H1 (cell line): ENCODE results near the gene CUEDC2. TPM values are rescaled to one million over a fixed set of nuclear protein-coding genes. Genes with fewer than 3 reads are reported as not detected.

Experiments used
- CTCF ChIA-PET: fragments of 300-600 bp; sonication (Branson Sonifier 250); formaldehyde crosslinking; loops from one replicate; lab custom pipeline; 2021; ENCODE audit not compliant: partially characterized antibody; lab: Charles Lee
- POLR2A ChIA-PET: fragments of 300-600 bp; sonication (Branson Sonifier 250); formaldehyde crosslinking; loops from one replicate; lab custom pipeline; 2021; ENCODE audit warnings: inconsistent platforms; ENCODE audit not compliant: partially characterized antibody; lab: Charles Lee
- DNase-seq, 2 experiments: peaks; one replicate each; pipeline versions ENCODE4 v3.0.0 to v3.0.0-alpha.2; 2010 to 2022; ENCODE audit warnings: low spot score in 2 of 2, low read depth in 1 of 2, mixed read lengths in 1 of 2
- FAIRE-seq: peaks from 2 replicates; lab custom pipeline; 2011; peaks lifted over from hg19 to GRCh38; lab: Jason Lieb, UNC
- H2AFZ ChIP-seq: 2 replicates; pipeline ENCODE4 v1.8.1; 2012; ENCODE audit warnings: low read length, inconsistent platforms
- H2AK5ac ChIP-seq: 2 replicates; pipeline ENCODE4 v1.6.1; 2013; ENCODE audit warnings: low read depth, low read length
- H2BK120ac ChIP-seq: replicated peaks from 2 replicates; pipeline ENCODE3; 2013; ENCODE audit warnings: low read depth, low read length, inconsistent platforms
- H2BK12ac ChIP-seq: 2 replicates; pipeline ENCODE4 v1.6.1; 2013; ENCODE audit warnings: low read depth, low read length
- H2BK15ac ChIP-seq: 2 replicates; pipeline ENCODE4 v1.6.1; 2013; ENCODE audit warnings: low read length
- H2BK20ac ChIP-seq: 2 replicates; pipeline ENCODE4 v1.6.1; 2013; ENCODE audit warnings: low read length
- H2BK5ac ChIP-seq: 2 replicates; pipeline ENCODE4 v1.6.1; 2013; ENCODE audit warnings: low read depth, low read length
- H3K14ac ChIP-seq: 2 replicates; pipeline ENCODE4 v1.6.1; 2013; ENCODE audit warnings: inconsistent platforms; ENCODE audit not compliant: insufficient read length
- H3K18ac ChIP-seq: 2 replicates; pipeline ENCODE4 v1.6.1; 2013; ENCODE audit warnings: low read length; ENCODE audit errors: extremely low read depth
- H3K23ac ChIP-seq: 2 replicates; pipeline ENCODE4 v1.6.1; 2013; ENCODE audit warnings: inconsistent platforms; ENCODE audit not compliant: insufficient read length
- H3K23me2 ChIP-seq: 2 replicates; pipeline ENCODE4 v1.6.1; 2013; ENCODE audit warnings: low read depth, low read length
- H3K27ac ChIP-seq: 2 replicates; pipeline ENCODE4 v1.6.1; 2011; ENCODE audit warnings: low read depth, low read length, inconsistent platforms
- H3K27me3 ChIP-seq, 4 experiments: replicated peaks in 1 of 4; 1 replicate in 1 of 4; 2 replicates in 3 of 4; pipeline versions ENCODE4 v1.6.1 to v1.8.1; 2011 to 2013; ENCODE audit warnings: low read length in 3 of 4, mild to moderate bottlenecking in 3 of 4, inconsistent platforms in 2 of 4, mixed read lengths in 2 of 4, moderate library complexity in 1 of 4; ENCODE audit not compliant: control insufficient read depth in 3 of 4, insufficient read depth in 3 of 4; ENCODE audit errors: extremely low read depth in 1 of 4
- H3K36me3 ChIP-seq, 4 experiments: 2 replicates each; pipeline versions ENCODE4 v1.6.1 to v1.8.1; 2011 to 2013; ENCODE audit warnings: mild to moderate bottlenecking in 4 of 4, low read length in 3 of 4, moderate library complexity in 2 of 4, control low read depth in 1 of 4, inconsistent platforms in 1 of 4; ENCODE audit not compliant: insufficient read depth in 4 of 4, control insufficient read depth in 2 of 4
- H3K4ac ChIP-seq: replicated peaks from 2 replicates; pipeline ENCODE3; 2013; ENCODE audit warnings: low read length, low read depth, mixed read lengths, inconsistent platforms; ENCODE audit not compliant: insufficient read length
- H3K4me1 ChIP-seq, 4 experiments: replicated peaks in 1 of 4; 1 replicate in 1 of 4; 2 replicates in 3 of 4; pipeline versions ENCODE4 v1.6.1 to v1.8.1; 2011 to 2013; ENCODE audit warnings: low read length in 3 of 4, inconsistent platforms in 2 of 4, mixed read lengths in 1 of 4; ENCODE audit not compliant: insufficient read depth in 4 of 4, control insufficient read depth in 3 of 4
- H3K4me2 ChIP-seq, 2 experiments: 2 replicates each; pipeline versions ENCODE4 v1.6.1 to v1.8.1; 2011 to 2013; ENCODE audit warnings: low read depth in 2 of 2, low read length in 2 of 2, control low read depth in 1 of 2, inconsistent platforms in 1 of 2, mild to moderate bottlenecking in 1 of 2; ENCODE audit not compliant: insufficient read depth in 1 of 2
- H3K4me3 ChIP-seq, 4 experiments: fragments of 200-600, 300-600 bp in 1 of 4; sonication (generic), shearing (Covaris generic), sonication (Bioruptor Twin) in 1 of 4; 2 replicates each; pipeline versions ENCODE4 v1.5.1 to v1.8.1; 2011 to 2016; ENCODE audit warnings: low read length in 4 of 4, low read depth in 3 of 4, control low read depth in 2 of 4, inconsistent platforms in 2 of 4, mild to moderate bottlenecking in 2 of 4, mixed read lengths in 1 of 4, moderate library complexity in 1 of 4; ENCODE audit not compliant: insufficient read depth in 2 of 4; ENCODE audit errors: extremely low read depth in 1 of 4
- H3K56ac ChIP-seq: replicated peaks from 2 replicates; pipeline ENCODE3; 2013; ENCODE audit warnings: low read depth, mild to moderate bottlenecking, mixed read lengths, low read length, inconsistent platforms; ENCODE audit not compliant: insufficient read length
- H3K79me1 ChIP-seq: 2 replicates; pipeline ENCODE4 v1.6.1; 2013; ENCODE audit warnings: low read depth, low read length, control low read depth
- H3K79me2 ChIP-seq, 2 experiments: 2 replicates each; pipeline versions ENCODE4 v1.6.1 to v1.8.1; 2012 to 2013; ENCODE audit warnings: low read length in 2 of 2, mild to moderate bottlenecking in 2 of 2, inconsistent platforms in 1 of 2; ENCODE audit not compliant: insufficient read depth in 2 of 2, control insufficient read depth in 1 of 2
- H3K9ac ChIP-seq, 4 experiments: replicated peaks in 1 of 4; 1 replicate in 1 of 4; 2 replicates in 3 of 4; pipeline versions ENCODE4 v1.6.1 to v1.8.1; 2011 to 2013; ENCODE audit warnings: low read depth in 3 of 4, low read length in 3 of 4, control low read depth in 2 of 4, mild to moderate bottlenecking in 2 of 4, moderate library complexity in 2 of 4, inconsistent platforms in 1 of 4; ENCODE audit errors: extremely low read depth in 1 of 4
- H3K9me3 ChIP-seq, 2 experiments: 2 replicates each; pipeline versions ENCODE4 v1.6.1 to v1.8.1; 2012 to 2013; ENCODE audit warnings: mild to moderate bottlenecking in 2 of 2, moderate library complexity in 2 of 2, control low read depth in 1 of 2, inconsistent platforms in 1 of 2, low read depth in 1 of 2, low read length in 1 of 2, mixed read lengths in 1 of 2; ENCODE audit not compliant: insufficient read depth in 2 of 2
- H4K20me1 ChIP-seq, 2 experiments: replicated peaks in 1 of 2; 2 replicates each; pipeline versions ENCODE3 to v1.8.1; 2011 to 2013; ENCODE audit warnings: inconsistent platforms in 2 of 2, low read length in 2 of 2, mild to moderate bottlenecking in 1 of 2; ENCODE audit not compliant: insufficient read depth in 2 of 2, control insufficient read depth in 1 of 2
- H4K5ac ChIP-seq: 2 replicates; pipeline ENCODE4 v1.6.1; 2013; ENCODE audit warnings: low read length, low read depth, mixed read lengths, inconsistent platforms; ENCODE audit not compliant: insufficient read length
- H4K8ac ChIP-seq: 2 replicates; pipeline ENCODE4 v1.8.0; 2013; ENCODE audit warnings: mild to moderate bottlenecking, moderate library complexity, low read length, inconsistent platforms; ENCODE audit not compliant: insufficient read depth; ENCODE audit errors: extremely low read depth
- H4K91ac ChIP-seq: replicated peaks from 2 replicates; pipeline ENCODE3; 2013; ENCODE audit warnings: low read length, mixed read lengths, inconsistent platforms; ENCODE audit not compliant: insufficient read length
- CBX5 ChIP-seq: fragments of 300-800, 300-1000 bp; sonication (generic); IDR thresholded peaks from 2 replicates; pipeline ENCODE4 v1.7.1; 2016; ENCODE audit warnings: antibody characterized with exemption, low read length, low read depth
- EZH2 ChIP-seq: fragments of 200-600 bp; sonication (generic); IDR thresholded peaks from 2 replicates; pipeline ENCODE4 v1.7.1; 2012; ENCODE audit warnings: low read depth, mild to moderate bottlenecking, moderate library complexity, low read length, inconsistent platforms; ENCODE audit not compliant: severe bottlenecking
- GABPA ChIP-seq: IDR thresholded peaks from 2 replicates; pipeline ENCODE4 v1.6.1; 2011; ENCODE audit warnings: mild to moderate bottlenecking, low read length, moderate library complexity, borderline replicate concordance; ENCODE audit not compliant: insufficient read depth
- JUND ChIP-seq: IDR thresholded peaks from 2 replicates; pipeline ENCODE4 v1.6.1; 2011; ENCODE audit warnings: mild to moderate bottlenecking, improper control_type of control experiment, low read length
- KDM1A ChIP-seq: fragments of 200-600, 300-600 bp; sonication (generic); IDR thresholded peaks from 2 replicates; pipeline ENCODE4 v1.7.1; 2016; ENCODE audit warnings: mild to moderate bottlenecking, low read length, borderline replicate concordance
- PHF8 ChIP-seq: fragments of 200-600 bp; sonication (generic); conservative IDR thresholded peaks from 2 replicates; pipeline ENCODE4 v1.7.1; 2012; ENCODE audit warnings: low read depth, mild to moderate bottlenecking, inconsistent platforms, low read length, moderate library complexity
- RBBP5 ChIP-seq: IDR thresholded peaks from 2 replicates; pipeline ENCODE4 v1.7.1; 2012; ENCODE audit warnings: low read depth, mild to moderate bottlenecking, inconsistent platforms, low read length, moderate library complexity, borderline replicate concordance
- SP1 ChIP-seq: IDR thresholded peaks from 2 replicates; pipeline ENCODE4 v1.6.1; 2011; ENCODE audit warnings: low read depth, low read length
- SP2 ChIP-seq: IDR thresholded peaks from 2 replicates; pipeline ENCODE4 v1.6.1; 2012; ENCODE audit warnings: mild to moderate bottlenecking, low read length, inconsistent platforms
- TAF1 ChIP-seq: IDR thresholded peaks from 2 replicates; pipeline ENCODE4 v1.6.1; 2011; ENCODE audit warnings: mild to moderate bottlenecking, low read depth, low read length
- TBP ChIP-seq: IDR thresholded peaks from 2 replicates; pipeline ENCODE4 v1.6.1; 2011; ENCODE audit warnings: low read depth, low read length, improper control_type of control experiment
- WGBS, 2 experiments: shearing (Covaris generic) in 1 of 2; methylation state at CpG; one replicate each; pipeline versions ENCODE4 v1.1.6 to v1.1.7; 2013 to 2015; ENCODE audit warnings: low lambda C conversion rate in 2 of 2, mixed read lengths in 2 of 2, inconsistent platforms in 1 of 2, low coverage in 1 of 2, missing lambda C conversion rate in 1 of 2; ENCODE audit not compliant: insufficient replicate concordance in 2 of 2, insufficient coverage in 1 of 2, insufficient read length in 1 of 2; ENCODE audit errors: extremely low coverage in 1 of 2, missing lambda C conversion rate in 1 of 2; 5-methylcytosine and 5-hydroxymethylcytosine counted together
- polyA plus RNA-seq, 7 experiments: library from polyadenylated mRNA; depleted of rRNA in 3 of 7; stranded (reverse) in 5 of 7; unstranded in 2 of 7; fragments of >200 nt in 5 of 7; fragments of 200-250 nt in 2 of 7; gene quantifications; 1 replicate in 5 of 7; 2 replicates in 1 of 7; 4 replicates in 1 of 7; pipeline versions ENCODE4 v1.2.1 to v1.2.3, GENCODE V29; 2011 to 2013; ENCODE audit warnings: missing spikeins in 2 of 7, mixed read lengths in 2 of 7
- total RNA-seq: library from RNA; stranded (reverse); fragmentation: NEBNext Ultra II Directional; extraction: Animal tissue kit (Norgen Biotek cat#: 25700); gene quantifications from 2 replicates; pipeline ENCODE4 v1.2.1, GENCODE V29; 2021

The CUEDC2 gene
- total and polyA plus RNA-seq, 2 of the 8 experiments (the other 6 are each of a cell fraction or from before 2014, with no cell fraction given), result 41.7 to 55.2 TPM

DNA sequence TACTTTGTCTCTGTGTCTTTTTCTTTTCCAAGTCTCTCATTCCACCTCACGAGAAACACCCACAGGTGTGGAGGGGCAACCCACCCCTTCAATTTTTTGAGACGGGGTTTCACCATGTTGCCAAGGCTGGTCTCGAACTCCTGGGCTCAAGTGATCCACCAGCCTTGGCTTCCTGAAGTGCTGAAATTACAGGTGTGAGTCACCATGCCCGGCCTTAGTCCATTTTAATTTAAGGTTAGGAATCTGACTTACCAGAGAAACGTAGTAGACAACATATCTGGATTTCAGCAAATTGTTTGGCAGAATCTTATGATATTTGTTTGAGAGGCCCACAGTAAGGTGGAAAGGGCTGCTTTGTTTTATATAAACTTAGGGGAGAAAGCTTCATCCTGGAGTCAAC is 40.1 kb downstream of the CUEDC2 start:
- TF ChIP-seq JUND, result no peak
- TF ChIP-seq SP1, result no peak
- no peak for TF ChIP-seq RBBP5
- no peak for TF ChIP-seq SP2
- no peak for TF ChIP-seq CBX5
- TF ChIP-seq GABPA, result no peak
- TF ChIP-seq PHF8, result no peak
- no peak for TF ChIP-seq KDM1A
- TF ChIP-seq TBP, result no peak
- no peak for TF ChIP-seq TAF1
- TF ChIP-seq EZH2, result no peak
- peaks cover 13% of the 10 kb centered on the region for H3K23me2 ChIP-seq
- no peak overlapping the region for H2BK15ac ChIP-seq
- H3K18ac ChIP-seq, result no peak overlapping the region
- no peaks in the 10 kb centered on the region for H3K79me2 ChIP-seq
- no peaks in the 10 kb centered on the region for H3K9me3 ChIP-seq
- H2AK5ac ChIP-seq, result no peak overlapping the region
- H3K4ac ChIP-seq, result no peak overlapping the region
- ChIA-PET CTCF (interaction anchor here (0.6 to 16.4 kb wide), 10 partner anchors 13 to 222 kb away, joined by 3 to 357 read pairs (median 24); partner anchors contain the start of genes C10orf95, ELOVL3, FBXL15 and PSD), POLR2A (interaction anchor here (3.9 to 5.8 kb wide), 2 partner anchors 13 to 29 kb away, joined by 25 to 33 read pairs; partner anchors contain the start of gene FBXL15)
- H4K91ac ChIP-seq, result no peak overlapping the region
- H4K5ac ChIP-seq, result no peak overlapping the region
- H4K8ac ChIP-seq, result no peak overlapping the region
- H2BK20ac ChIP-seq, result no peak overlapping the region
- H3K14ac ChIP-seq, result no peak overlapping the region
- no peak overlapping the region for H3K56ac ChIP-seq
- no peak overlapping the region for H2BK120ac ChIP-seq
- no peak overlapping the region for H2AFZ ChIP-seq
- H3K4me2 ChIP-seq, result no peak overlapping the region
- peaks cover 0 to under 1% (median 0%) of the 10 kb centered on the region in 4 experiments; a peak in 2 of 8 replicates for H3K36me3 ChIP-seq
- no peak overlapping the region for H3K27ac ChIP-seq
- no peak overlapping the region for H3K9ac ChIP-seq
- DNase-seq, result no peak
- H3K27me3 ChIP-seq, result peaks cover 0 to 22% (median 20%) of the 10 kb centered on the region in 4 experiments; a peak in 6 of 7 replicates
- FAIRE-seq, result no peak
- WGBS, 2 experiments, result 88% methylated on average over 5 of the region's 5 CpGs; no CpG with 5 or more reads in 1 of the 2 experiments
- H2BK5ac ChIP-seq, result no peak overlapping the region
- no peak overlapping the region for H2BK12ac ChIP-seq
- H4K20me1 ChIP-seq, result peaks cover 3 to 12% of the 10 kb centered on the region in 2 experiments
- no peaks in the 10 kb centered on the region for H3K79me1 ChIP-seq
- peaks cover 0 to 17% (median 9%) of the 10 kb centered on the region in 4 experiments; a peak in 6 of 7 replicates for H3K4me1 ChIP-seq
- H3K23ac ChIP-seq, result no peak overlapping the region
- no peak overlapping the region for H3K4me3 ChIP-seq
